IPS DF 6.9 (cell line): Measurements from ENCODE around the gene KIAA1755.

Experiments
- DNase-seq: peaks from one replicate; pipeline ENCODE4 v3.0.0-alpha.2; 2013; ENCODE audit warnings: low read depth, low spot score
- H3K27ac ChIP-seq: one replicate; pipeline ENCODE4 v1.5.1; 2013; ENCODE audit warnings: low read length, control low read depth
- H3K27me3 ChIP-seq: 2 replicates; pipeline ENCODE4 v1.6.1; 2013; ENCODE audit warnings: mild to moderate bottlenecking, low read length; ENCODE audit not compliant: control insufficient read depth, insufficient read depth
- H3K36me3 ChIP-seq: 2 replicates; pipeline ENCODE4 v1.6.1; 2013; ENCODE audit warnings: low read length; ENCODE audit not compliant: control insufficient read depth, insufficient read depth
- H3K4me1 ChIP-seq: 2 replicates; pipeline ENCODE4 v1.6.1; 2013; ENCODE audit warnings: low read length; ENCODE audit not compliant: control insufficient read depth, insufficient read depth
- H3K4me3 ChIP-seq: 2 replicates; pipeline ENCODE4 v1.5.1; 2013; ENCODE audit warnings: mild to moderate bottlenecking, low read length
- H3K9me3 ChIP-seq: 2 replicates; pipeline ENCODE4 v1.6.1; 2013; ENCODE audit warnings: low read length, inconsistent platforms; ENCODE audit not compliant: control insufficient read depth, insufficient read depth
- WGBS: extraction: QIAGEN DNeasy Blood & Tissue Kit; methylation state at CpG from one replicate; pipeline ENCODE4 v1.1.7; 2013; ENCODE audit warnings: mixed read lengths, missing lambda C conversion rate; ENCODE audit not compliant: insufficient read length, insufficient coverage; 5-methylcytosine and 5-hydroxymethylcytosine counted together

KIAA1755 gene

DNA sequence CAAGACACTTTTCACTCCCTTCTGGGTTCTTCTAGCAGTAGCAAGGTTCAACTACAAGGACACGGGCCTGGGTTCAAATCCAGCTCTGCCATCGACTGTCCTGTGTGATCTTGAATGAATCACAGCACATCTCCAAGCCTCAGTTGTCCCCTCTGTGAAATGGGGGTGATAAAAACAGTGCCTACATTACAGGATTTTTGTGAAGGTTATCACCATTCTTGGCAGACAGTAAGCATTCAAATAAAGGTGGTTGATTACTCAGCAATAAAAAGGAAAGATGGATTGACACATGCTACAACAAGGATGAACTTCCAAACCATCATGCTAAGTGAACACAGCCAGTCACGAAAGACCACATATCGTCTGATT lies 88.9 kb downstream of the KIAA1755 start:
- no CpG with 5 or more reads among the region's 4 CpGs for WGBS
- Histone ChIP-seq H3K36me3 (no peaks in the 10 kb centered on the region), H3K27ac (no peak overlapping the region), H3K9me3 (no peaks in the 10 kb centered on the region), H3K4me3 (no peak overlapping the region), H3K4me1 (no peaks in the 10 kb centered on the region), H3K27me3 (no peaks in the 10 kb centered on the region)
- DNase-seq: no peak

GRCh38 chr20:38170826-38171674 lies 89.5 kb downstream of the KIAA1755 start:
- Histone ChIP-seq H3K27ac (no peak overlapping the region), H3K9me3 (no peaks in the 10 kb centered on the region), H3K4me1 (no peaks in the 10 kb centered on the region), H3K27me3 (no peaks in the 10 kb centered on the region), H3K4me3 (no peak overlapping the region), H3K36me3 (no peaks in the 10 kb centered on the region)
- DNase-seq: no peak
- no CpG with 5 or more reads among the region's 11 CpGs for WGBS

DNA sequence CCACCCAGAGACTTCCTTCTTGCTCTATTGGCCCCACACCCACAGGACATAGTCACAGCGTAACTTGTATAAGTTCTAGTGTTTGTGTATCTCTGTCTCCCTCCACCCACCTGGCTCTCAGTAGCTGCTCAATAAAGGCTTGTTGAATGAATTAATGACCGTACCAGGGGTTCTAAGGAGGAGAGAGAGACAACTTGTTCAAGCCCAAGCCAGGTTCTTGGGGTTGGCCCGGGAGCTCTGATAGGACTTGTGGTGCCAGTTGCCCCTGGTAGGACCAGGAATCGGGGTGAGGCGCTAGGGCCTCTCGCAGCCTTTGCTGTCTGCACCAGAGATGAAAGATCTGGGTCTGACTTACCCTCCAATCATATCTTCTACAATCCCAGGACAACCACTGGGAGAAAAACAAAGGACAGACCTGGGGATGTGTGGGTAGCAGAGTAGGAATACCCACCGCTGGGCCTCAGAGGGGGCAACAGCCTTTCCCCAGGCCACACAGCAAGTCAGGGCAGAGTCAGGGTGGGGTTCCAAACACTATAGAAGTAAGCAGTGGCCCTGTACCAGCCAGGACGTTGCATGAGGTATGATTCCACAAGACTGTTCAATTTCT lies 90.2 kb downstream of the KIAA1755 start:
- no peaks in the 10 kb centered on the region for H3K36me3 ChIP-seq

GRCh38 chr20:38169636-38170193 lies 90.8 kb downstream of the KIAA1755 start:
- H3K4me1 ChIP-seq: no peaks in the 10 kb centered on the region
- no peak for DNase-seq
- no peaks in the 10 kb centered on the region for H3K9me3 ChIP-seq
- no peak overlapping the region for H3K4me3 ChIP-seq
- H3K36me3 ChIP-seq: no peaks in the 10 kb centered on the region
- WGBS: no CpG with 5 or more reads among the region's 6 CpGs
- H3K27ac ChIP-seq: no peak overlapping the region
- H3K27me3 ChIP-seq: no peaks in the 10 kb centered on the region

More for the DNA sequence above, 90.2 kb downstream of the KIAA1755 start:
- Histone ChIP-seq H3K4me3 (no peak overlapping the region), H3K9me3 (no peaks in the 10 kb centered on the region), H3K27me3 (no peaks in the 10 kb centered on the region), H3K27ac (no peak overlapping the region), H3K4me1 (no peaks in the 10 kb centered on the region)
- DNase-seq: no peak
- WGBS: no CpG with 5 or more reads among the region's 8 CpGs

DNA sequence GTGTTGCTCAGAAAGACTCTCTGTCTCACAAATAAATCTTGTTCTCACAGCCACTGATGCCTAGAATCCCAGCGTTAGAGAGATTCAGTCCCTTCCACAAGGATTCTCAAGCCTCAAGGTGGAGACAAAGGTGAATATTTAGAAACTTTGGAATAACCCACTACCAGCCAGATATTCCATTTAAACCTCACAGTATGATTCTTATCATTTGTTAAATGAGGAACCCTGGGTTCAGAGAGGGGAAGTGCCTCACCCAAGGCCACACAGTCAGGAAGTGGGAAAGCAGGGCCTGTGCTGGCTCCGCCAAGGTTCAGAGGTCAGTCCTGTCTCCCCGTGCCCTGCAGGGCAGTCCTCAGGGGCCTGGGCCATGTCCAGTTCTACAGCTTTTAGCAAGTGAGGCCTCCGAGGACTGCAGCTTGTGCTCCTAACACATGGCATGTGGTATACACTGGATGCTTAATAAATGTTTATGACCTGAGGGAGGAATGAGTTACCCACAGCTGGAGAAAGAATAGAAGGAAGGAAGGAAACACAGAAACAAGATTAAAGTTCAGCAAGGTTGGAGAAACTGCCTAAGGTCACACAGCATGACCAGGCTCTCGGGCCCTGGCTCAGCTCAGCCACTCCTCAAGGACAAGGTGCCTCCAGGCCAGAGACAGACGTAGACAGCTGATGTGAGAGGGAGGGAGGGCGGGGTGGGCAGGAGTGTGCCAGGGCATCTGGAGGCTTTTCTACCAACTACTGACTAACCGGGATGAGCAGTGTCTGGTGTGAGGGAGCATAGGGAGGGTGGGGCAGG lies 91.5 kb downstream of the KIAA1755 start:
- WGBS: no CpG with 5 or more reads among the region's 8 CpGs
- no peak for DNase-seq
- no peaks in the 10 kb centered on the region for H3K27me3 ChIP-seq
- H3K4me3 ChIP-seq: no peak overlapping the region
- H3K36me3 ChIP-seq: no peaks in the 10 kb centered on the region
- H3K27ac ChIP-seq: no peak overlapping the region
- no peaks in the 10 kb centered on the region for H3K9me3 ChIP-seq
- no peaks in the 10 kb centered on the region for H3K4me1 ChIP-seq

GRCh38 chr20:38167851-38168760 lies 92.4 kb downstream of the KIAA1755 start:
- Histone ChIP-seq H3K9me3 (no peaks in the 10 kb centered on the region), H3K36me3 (no peaks in the 10 kb centered on the region), H3K27me3 (no peaks in the 10 kb centered on the region), H3K27ac (no peak overlapping the region), H3K4me3 (no peak overlapping the region), H3K4me1 (no peaks in the 10 kb centered on the region)
- DNase-seq: no peak
- no CpG with 5 or more reads among the region's 7 CpGs for WGBS

- Histone ChIP-seq H3K4me1 (no peaks in the 10 kb centered on the region), H3K27me3 (no peaks in the 10 kb centered on the region), H3K9me3 (no peaks in the 10 kb centered on the region), H3K36me3 (no peaks in the 10 kb centered on the region), H3K4me3 (no peak overlapping the region), H3K27ac (no peak overlapping the region)
- no CpG with 5 or more reads among the region's 8 CpGs for WGBS
- no peak for DNase-seq
Measured at GRCh38 chr20:38167328-38167850, 93.1 kb downstream of the KIAA1755 start.

- Histone ChIP-seq H3K27ac (no peak overlapping the region), H3K36me3 (no peaks in the 10 kb centered on the region), H3K4me1 (no peaks in the 10 kb centered on the region), H3K4me3 (no peak overlapping the region), H3K27me3 (no peaks in the 10 kb centered on the region), H3K9me3 (no peaks in the 10 kb centered on the region)
- DNase-seq: no peak
- WGBS: no CpG with 5 or more reads among the region's 11 CpGs
Measured at GRCh38 chr20:38166703-38167233, 93.8 kb downstream of the KIAA1755 start.

DNA sequence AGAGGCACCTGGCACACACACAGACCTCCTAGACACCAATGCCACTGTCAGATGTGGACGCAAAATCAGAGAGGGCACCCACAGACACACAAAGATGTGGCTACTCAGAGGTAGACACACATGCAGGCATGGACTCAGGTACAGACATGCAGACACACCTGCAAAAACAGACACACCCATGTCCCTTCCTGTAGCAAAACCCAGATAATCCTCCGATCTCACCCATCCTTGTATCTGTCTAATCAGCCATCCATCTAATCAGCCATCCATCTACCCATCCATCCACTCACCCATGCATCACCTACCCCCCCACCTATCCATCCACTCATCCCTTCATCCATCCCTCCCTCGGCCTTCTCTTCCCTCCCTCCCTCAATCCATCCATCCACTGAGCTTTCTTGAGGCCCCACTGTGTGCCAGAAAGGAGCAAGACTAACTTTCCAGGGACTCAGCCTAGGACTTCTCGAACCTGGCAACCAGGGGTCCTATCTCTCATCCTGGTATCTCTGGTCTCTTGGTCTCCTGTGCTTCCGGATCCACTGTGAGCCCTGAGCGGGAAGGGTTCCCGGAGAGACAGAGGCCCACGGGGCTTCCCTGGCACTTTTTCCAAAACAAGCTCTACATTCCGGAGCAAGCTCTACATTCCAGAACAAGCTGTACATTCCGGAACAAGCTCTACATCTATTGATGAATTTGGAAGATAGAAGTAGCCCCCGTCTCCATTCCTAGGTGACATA lies 94.4 kb downstream of the KIAA1755 start:
- no peaks in the 10 kb centered on the region for H3K4me1 ChIP-seq
- H3K9me3 ChIP-seq: no peaks in the 10 kb centered on the region
- H3K27me3 ChIP-seq: no peaks in the 10 kb centered on the region
- H3K36me3 ChIP-seq: no peaks in the 10 kb centered on the region
- no peak for DNase-seq
- no CpG with 5 or more reads among the region's 11 CpGs for WGBS
- no peak overlapping the region for H3K27ac ChIP-seq
- H3K4me3 ChIP-seq: no peak overlapping the region
